Loucy (cell line): Measurements from ENCODE around the gene PTGR1.

Source experiments
- H2AFZ ChIP-seq: fragments of 200-600 bp; sonication (generic); 2 replicates; pipeline ENCODE4 v1.6.0; 2016; ENCODE audit warnings: antibody characterized with exemption, mild to moderate bottlenecking, low read length, moderate library complexity
- H3F3A ChIP-seq: fragments of 200-600 bp; 2 replicates; pipeline ENCODE4 v1.6.0; 2016; ENCODE audit warnings: antibody characterized with exemption, low read depth, mild to moderate bottlenecking
- H3K27me3 ChIP-seq: fragments of 200-600 bp; sonication (generic); 2 replicates; pipeline ENCODE4 v1.6.1; 2014; ENCODE audit warnings: low read length, mild to moderate bottlenecking; ENCODE audit not compliant: insufficient read depth, poor library complexity, severe bottlenecking
- H3K36me3 ChIP-seq: fragments of 200-600 bp; sonication (generic); 2 replicates; pipeline ENCODE4 v1.6.1; 2016; ENCODE audit warnings: low read length; ENCODE audit not compliant: insufficient read depth
- H3K4me1 ChIP-seq: fragments of 200-600 bp; sonication (generic); 2 replicates; pipeline ENCODE4 v1.5.1; 2014; ENCODE audit warnings: low read length, mild to moderate bottlenecking; ENCODE audit not compliant: insufficient read depth, poor library complexity, severe bottlenecking
- H3K4me2 ChIP-seq: fragments of 200-600 bp; sonication (generic); 2 replicates; pipeline ENCODE4 v1.6.0; 2014; ENCODE audit warnings: antibody characterized with exemption, low read length, low read depth, mild to moderate bottlenecking; ENCODE audit not compliant: poor library complexity, severe bottlenecking
- H3K4me3 ChIP-seq: fragments of 200-600 bp; sonication (generic); 2 replicates; pipeline ENCODE4 v1.5.1; 2014; ENCODE audit warnings: low read length, mild to moderate bottlenecking, mixed read lengths; ENCODE audit not compliant: poor library complexity, severe bottlenecking
- H3K79me2 ChIP-seq: fragments of 200-600 bp; sonication (generic); 2 replicates; pipeline ENCODE4 v1.6.1; 2014; ENCODE audit warnings: low read length; ENCODE audit not compliant: insufficient read depth
- H3K9ac ChIP-seq: fragments of 200-600 bp; sonication (generic); 2 replicates; pipeline ENCODE4 v1.6.0; 2014; ENCODE audit warnings: mild to moderate bottlenecking, low read depth, low read length, moderate library complexity; ENCODE audit not compliant: poor library complexity, severe bottlenecking
- H3K9me2 ChIP-seq: fragments of 200-600 bp; sonication (generic); replicated peaks from 2 replicates; pipeline ENCODE4 v1.6.1; 2016; ENCODE audit warnings: low read depth, low read length, mixed read lengths
- H3K9me3 ChIP-seq: fragments of 200-600 bp; sonication (generic); 2 replicates; pipeline ENCODE4 v1.6.1; 2014; ENCODE audit warnings: mild to moderate bottlenecking, antibody characterized with exemption, low read length, low read depth; ENCODE audit not compliant: insufficient read depth
- H4K20me1 ChIP-seq: fragments of 200-600 bp; sonication (generic); 2 replicates; pipeline ENCODE4 v1.6.0; 2014; ENCODE audit warnings: antibody characterized with exemption, low read length, mild to moderate bottlenecking; ENCODE audit not compliant: insufficient read depth, poor library complexity, severe bottlenecking
- CTCF ChIP-seq: fragments of 200-600 bp; sonication (generic); conservative IDR thresholded peaks from 2 replicates; pipeline ENCODE4 v1.5.1; 2014; ENCODE audit warnings: mild to moderate bottlenecking, antibody characterized with exemption, low read length
- EZH2phosphoT487 ChIP-seq: fragments of 200-600 bp; IDR thresholded peaks from 2 replicates; pipeline ENCODE4 v1.6.1; 2018; ENCODE audit warnings: antibody characterized with exemption, mild to moderate bottlenecking, moderate library complexity, borderline replicate concordance

Gene PTGR1

GRCh38 chr9:111531716-111532115 is 67.7 kb downstream of the PTGR1 start:
- no peak overlapping the region for H3K4me2 ChIP-seq
- no peak overlapping the region for H2AFZ ChIP-seq
- H3K36me3 ChIP-seq, result no peaks in the 10 kb centered on the region
- no peak overlapping the region for H3K9ac ChIP-seq
- H3K27me3 ChIP-seq, result no peaks in the 10 kb centered on the region
- H4K20me1 ChIP-seq, result no peaks in the 10 kb centered on the region
- H3K4me1 ChIP-seq, result no peaks in the 10 kb centered on the region
- no peak overlapping the region for H3K4me3 ChIP-seq
- no peaks in the 10 kb centered on the region for H3K9me2 ChIP-seq
- no peak for TF ChIP-seq EZH2phosphoT487
- no peak for TF ChIP-seq CTCF
- H3K9me3 ChIP-seq, result no peaks in the 10 kb centered on the region; the same call in 1 of the 2 replicates
- no peaks in the 10 kb centered on the region for H3F3A ChIP-seq
- no peaks in the 10 kb centered on the region for H3K79me2 ChIP-seq

DNA sequence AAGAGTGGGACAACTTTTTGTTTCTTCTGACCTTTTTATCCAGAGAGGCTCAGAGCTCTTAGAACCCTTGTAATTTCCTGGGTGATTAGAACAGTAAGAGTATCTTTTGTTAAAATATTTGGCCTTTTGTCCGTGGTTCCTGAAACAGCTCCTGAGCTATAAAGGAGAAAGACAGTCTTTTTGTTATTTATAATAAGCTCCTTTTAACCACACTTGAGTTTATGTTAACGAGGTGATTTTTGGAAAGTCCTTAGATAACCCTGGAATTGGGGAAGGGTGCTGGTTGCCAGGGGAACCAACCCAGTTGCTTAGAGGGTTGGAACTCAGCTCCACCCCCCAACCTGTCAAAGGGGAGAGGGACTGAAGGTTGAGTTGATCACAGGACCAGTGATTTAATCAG is 69.7 kb downstream of the PTGR1 start:
- Histone ChIP-seq H3K9me2 (no peaks in the 10 kb centered on the region), H3K4me2 (no peak overlapping the region), H3K4me1 (no peaks in the 10 kb centered on the region), H3K36me3 (no peaks in the 10 kb centered on the region), H3K4me3 (no peak overlapping the region), H3K79me2 (no peaks in the 10 kb centered on the region), H3F3A (no peaks in the 10 kb centered on the region), H3K27me3 (no peaks in the 10 kb centered on the region), H4K20me1 (no peaks in the 10 kb centered on the region), H3K9ac (no peak overlapping the region), H2AFZ (no peak overlapping the region), H3K9me3 (no peaks in the 10 kb centered on the region)
- no peak for TF ChIP-seq EZH2phosphoT487
- TF ChIP-seq CTCF, result no peak

- no peak overlapping the region for H3K9ac ChIP-seq
- H4K20me1 ChIP-seq, result no peaks in the 10 kb centered on the region
- H3K79me2 ChIP-seq, result no peaks in the 10 kb centered on the region
- no peak for TF ChIP-seq CTCF
- no peak for TF ChIP-seq EZH2phosphoT487
- H2AFZ ChIP-seq, result no peak overlapping the region
- no peaks in the 10 kb centered on the region for H3K27me3 ChIP-seq
- H3K4me1 ChIP-seq, result no peaks in the 10 kb centered on the region
- H3K9me2 ChIP-seq, result no peaks in the 10 kb centered on the region
- no peaks in the 10 kb centered on the region for H3K9me3 ChIP-seq
- H3F3A ChIP-seq, result no peaks in the 10 kb centered on the region
- no peak overlapping the region for H3K4me2 ChIP-seq
- H3K36me3 ChIP-seq, result no peaks in the 10 kb centered on the region
- no peak overlapping the region for H3K4me3 ChIP-seq
Measured at GRCh38 chr9:111527347-111527746, 72.1 kb downstream of the PTGR1 start.
